Stimulated activated CD8-positive, alpha-beta memory T cell treated with anti-CD3 and anti-CD28 coated beads, Interleukin-15, amount 100 ng/mL, for 48 hours (primary cell): Measurements from ENCODE around the gene UBR3.
"Not testable (repeated sequence)": the region's sequence is repeated elsewhere in the genome, so short reads cannot be mapped to it uniquely, and the experiment has no call there.

Experiments
- DNase-seq, 2 donors: peaks; one replicate each; pipeline ENCODE4 v3.0.0-alpha.2; 2020; ENCODE audit warnings: low read depth in 2 of 2

The UBR3 gene

DNA sequence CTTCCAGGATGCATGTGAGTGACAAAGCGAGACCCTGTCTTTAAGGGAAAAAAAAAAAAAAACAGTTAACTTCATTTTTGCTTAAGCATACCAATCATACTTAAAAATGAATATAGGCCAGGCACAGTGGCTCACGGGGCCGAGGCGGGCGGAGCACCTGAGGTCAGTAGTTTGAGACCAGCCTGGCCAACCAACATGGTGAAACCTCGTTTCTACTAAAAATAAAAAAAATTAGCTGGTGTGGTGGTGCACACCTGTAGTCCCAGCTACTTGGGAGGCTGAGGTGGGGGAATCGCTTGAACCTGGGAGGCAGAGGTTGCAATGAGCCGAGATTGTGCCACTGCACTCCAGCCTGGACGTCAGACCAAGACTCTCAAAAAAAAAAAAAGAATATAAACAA lies 44.1 kb downstream of the UBR3 start:
- not testable (repeated sequence) for DNase-seq

DNA sequence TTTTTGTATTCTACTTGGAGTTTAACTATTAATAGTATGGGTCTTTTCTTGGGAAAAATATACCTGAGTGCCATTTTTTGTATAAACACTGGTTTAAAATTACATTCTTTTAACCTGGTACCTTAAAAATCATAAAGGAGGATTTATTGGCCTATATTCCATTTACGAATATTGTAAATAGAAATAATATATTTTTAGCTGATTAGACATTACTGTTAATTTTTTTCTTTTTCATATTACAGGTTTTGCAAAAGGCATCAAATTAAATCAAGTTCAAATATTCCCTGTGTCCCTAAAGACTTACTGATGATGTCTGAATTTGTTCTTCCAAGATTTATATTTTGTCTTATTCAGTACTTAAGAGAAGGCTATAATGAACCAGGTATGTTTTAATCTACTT lies 44.7 kb downstream of the UBR3 start:
- DNase-seq = no peak

DNA sequence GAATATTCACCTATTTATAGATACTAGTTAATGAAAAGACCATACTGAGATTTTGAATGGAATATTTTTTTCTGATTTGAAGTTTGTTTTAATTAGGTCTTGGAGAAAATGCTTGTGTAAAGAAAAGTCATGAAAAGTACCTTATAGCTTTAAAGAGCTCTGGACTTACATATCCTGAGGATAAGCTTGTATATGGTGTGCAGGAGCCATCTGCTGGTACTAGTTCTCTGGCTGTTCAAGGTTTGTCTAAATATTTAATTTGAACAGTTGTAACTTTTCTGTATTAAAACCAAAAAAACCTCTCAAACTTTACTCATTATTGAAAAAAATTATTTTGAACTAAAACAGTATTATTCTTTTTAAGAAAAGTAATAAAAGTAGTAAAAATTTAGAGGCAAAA lies 50.1 kb downstream of the UBR3 start:
- DNase-seq = no peak

DNA sequence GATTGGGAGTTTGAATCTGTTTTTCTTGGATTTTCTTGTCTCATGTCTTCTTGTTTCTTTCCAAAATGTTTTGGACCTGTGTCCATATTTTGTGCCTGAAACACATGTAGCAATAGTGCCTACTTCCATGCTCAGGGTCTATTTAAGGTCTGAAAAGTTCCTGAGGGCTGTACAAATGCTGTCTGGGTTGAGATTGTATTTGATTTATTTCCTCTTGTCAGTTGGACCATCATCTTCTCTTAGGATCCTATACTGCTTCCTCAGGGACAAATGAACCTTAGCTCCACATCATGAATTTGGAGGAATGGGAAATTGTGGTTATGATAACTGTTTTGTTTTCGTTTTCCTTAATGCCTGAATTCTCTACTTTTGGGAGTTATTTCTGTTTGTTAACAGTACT lies 59.9 kb downstream of the UBR3 start:
- no peak for DNase-seq

DNA sequence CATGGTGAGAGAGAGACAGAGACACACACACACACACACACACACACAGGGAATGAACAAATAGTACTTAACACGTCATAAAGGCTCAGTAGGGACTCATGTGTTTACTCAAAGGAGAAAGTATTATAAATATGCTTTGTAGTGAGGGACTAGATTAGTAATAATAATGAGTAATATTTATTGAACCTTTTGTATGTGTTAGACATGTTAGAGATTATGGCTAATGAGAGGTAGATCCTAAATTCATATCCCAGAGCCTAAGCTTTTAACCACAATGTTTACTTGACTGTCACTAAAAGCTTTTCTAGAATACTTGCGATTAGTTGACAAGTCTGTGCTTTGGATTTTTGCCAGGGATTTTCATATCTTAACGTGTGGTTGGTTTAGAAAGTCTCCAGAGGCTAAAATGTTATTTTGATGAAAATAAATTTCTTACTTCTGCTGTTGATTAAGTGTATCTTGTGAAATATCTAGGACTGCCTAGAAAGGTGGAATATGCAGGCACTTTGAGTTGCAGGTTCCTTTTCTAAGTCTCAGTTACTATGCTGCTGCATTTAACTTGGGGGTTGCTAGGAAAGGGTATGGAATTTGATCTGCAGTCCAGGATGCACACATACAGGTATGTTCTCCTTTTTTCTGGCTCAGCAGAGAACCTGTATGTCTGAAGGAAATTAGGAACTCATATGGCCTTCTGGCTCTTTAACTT lies 64.5 kb downstream of the UBR3 start:
- no peak for DNase-seq

DNA sequence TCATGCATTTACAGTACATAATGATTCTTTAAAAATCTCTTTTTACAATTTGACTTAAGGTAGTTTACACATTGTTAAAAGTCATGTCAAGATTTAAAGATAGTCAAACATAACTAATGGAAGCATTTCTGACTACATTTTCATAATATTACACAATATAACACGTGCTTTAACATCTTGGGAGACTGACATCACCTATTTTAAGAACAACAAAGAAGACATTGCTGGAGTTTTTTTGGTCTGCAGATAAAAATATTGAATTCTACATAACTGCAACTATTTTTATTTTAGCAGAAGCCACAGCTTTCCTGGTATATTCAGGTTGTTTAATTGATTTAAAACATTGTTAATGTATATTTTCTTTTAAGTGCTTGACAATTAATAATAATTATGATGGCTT lies 65.7 kb downstream of the UBR3 start:
- DNase-seq = no peak

DNA sequence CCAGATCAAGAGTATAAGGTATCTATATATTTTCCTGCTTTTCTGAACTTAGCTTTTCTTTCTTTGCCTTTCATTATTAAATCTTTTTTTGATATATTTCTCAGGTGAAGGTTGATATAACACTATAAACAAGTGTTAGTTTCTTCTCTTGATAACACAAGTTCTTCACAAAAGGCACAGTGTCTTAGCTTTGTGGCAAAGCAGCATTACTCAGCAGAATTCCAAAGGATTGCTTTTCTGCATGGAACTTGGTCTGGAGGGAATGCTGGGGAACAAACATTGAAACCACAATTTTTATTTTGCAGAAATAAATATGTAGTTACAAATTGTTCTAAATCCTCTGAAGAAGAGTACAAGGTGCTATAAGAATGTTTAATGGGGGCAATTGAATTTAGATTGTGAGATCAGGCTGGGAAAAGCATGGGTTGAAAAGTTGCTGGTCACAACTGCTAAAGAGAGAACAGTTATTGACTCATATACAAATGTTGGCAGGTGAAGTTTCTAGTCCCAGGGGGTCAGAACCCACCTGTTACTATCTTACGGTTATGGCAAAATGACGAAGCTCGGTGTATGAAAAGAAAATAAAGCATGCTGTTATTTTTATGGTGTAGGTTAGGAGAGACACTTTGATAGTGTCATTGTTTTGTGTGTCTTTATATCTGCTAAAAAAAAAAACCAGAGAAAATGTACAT lies 68.2 kb downstream of the UBR3 start:
- no peak for DNase-seq

DNA sequence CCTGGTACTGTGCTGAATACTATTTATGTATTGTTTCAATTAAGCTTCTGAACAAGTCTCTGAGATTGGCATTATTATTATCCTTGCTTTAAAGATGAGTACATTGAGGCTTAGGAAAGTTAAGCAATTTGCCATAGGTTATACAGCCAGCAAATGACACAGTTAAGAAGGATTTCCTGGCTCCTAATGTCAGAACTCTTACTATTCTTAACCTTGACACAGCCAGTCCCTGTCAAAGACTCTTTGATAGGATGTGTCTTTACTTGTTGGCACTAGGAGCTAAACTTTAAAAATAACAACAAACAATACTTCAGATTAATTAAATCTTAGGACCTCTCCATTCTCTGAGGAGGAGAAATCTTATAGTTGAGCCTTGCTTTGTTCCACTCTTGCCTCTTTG lies 70.6 kb downstream of the UBR3 start:
- no peak for DNase-seq

DNA sequence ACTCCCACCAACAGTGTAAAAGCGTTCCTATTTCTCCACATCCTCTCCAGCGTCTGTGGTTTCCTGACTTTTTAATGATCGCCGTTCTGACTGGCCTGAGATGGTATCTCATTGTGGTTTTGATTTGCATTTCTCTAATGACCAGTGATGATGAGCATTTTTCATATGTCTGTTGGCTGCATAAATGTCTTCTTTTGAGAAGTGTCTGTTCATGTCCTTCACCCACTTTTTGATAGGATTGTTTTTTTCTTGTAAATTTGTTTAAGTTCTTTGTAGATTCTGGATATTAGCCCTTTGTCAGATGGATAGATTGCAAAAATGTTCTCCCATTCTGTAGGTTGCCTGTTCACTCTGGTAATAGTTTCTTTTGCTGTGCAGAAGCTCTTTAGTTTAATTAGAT lies 72.8 kb downstream of the UBR3 start:
- DNase-seq = not testable (repeated sequence)

DNA sequence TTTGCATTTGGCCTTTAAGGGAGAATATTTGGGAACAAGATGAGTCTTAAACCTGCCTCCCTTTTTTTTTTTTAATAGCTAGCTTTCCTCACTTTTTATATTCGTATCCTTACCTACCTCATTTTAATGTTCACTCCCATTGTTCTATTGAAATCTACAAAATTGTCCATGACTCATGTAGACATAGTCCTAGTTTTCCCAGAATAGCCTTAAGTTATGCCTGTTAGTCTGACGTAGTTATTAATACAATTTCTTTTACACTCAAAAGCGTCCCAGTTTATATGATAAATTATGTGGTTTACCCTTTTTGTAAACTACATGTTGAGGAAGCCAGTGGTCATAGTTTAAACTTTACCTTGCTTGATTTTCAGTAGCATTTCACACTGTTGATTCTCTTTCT lies 73.4 kb downstream of the UBR3 start:
- no peak for DNase-seq

DNA sequence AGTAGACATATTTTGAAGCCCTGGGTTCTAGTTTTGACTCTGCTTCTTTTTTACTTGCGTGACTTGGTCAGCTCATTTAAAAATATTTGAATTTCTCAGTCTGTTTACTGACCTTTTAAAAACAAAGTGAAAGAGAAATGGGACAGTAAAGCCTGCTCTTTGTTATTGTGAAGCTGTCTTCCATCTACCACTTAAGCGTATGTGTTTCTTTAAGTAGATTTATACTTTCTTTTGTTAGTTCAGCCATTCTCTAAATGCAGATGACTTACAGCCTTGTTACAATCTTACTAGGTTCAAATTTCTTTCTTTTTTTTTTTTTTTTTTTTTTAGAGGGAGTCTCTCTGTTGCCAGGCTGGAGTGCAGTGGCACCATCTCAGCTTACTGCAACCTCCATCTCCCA lies 79.5 kb downstream of the UBR3 start:
- DNase-seq = no peak

DNA sequence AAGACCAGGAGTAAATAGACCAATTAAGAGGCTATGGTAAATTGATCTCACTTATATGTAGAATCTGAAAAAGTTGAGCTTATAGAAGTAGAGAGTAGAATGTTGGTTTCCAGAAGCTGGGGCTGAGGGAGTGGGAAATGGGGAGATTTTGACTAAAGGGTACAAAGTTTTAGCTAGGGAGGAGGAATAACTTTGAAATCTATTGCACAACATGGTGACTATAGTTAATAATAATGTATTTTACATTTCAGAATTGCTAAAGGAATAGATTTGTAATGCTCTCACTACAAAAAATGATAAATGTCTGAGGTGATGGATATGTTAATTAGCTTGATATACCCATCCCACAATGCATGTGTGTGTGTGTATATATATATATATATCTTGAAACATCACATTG lies 82.1 kb downstream of the UBR3 start:
- no peak for DNase-seq

DNA sequence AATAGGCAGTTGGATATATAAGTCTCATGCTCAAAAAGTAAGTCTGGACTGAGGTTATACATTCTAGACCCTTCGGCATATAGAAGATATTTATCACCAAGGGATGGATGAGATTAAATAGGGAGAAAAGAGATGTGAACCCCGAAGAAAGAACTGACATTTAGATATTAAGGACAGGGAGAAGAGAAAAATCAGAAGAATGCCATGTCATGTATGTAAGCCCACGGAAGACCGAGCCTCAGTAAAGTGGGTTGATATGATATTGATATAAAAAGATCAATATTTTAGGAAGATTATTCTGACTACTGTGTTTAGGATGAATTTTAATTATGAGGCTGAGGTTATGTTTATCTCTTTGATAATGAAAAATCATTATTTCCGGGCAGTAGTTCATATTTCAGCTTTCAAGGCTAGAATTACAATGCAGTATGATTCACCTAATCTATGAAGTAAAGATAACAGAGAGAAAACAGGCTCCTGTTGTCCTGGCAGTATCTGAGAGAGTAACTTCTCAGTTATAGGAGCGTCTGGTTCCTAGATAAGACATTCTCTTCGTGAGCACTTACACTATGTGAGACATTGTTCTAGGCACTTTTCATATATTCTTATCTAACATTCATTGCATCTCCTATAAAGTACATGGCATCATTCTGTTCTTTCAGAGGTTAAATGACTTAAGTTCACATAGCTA lies 83.0 kb downstream of the UBR3 start:
- no peak for DNase-seq

DNA sequence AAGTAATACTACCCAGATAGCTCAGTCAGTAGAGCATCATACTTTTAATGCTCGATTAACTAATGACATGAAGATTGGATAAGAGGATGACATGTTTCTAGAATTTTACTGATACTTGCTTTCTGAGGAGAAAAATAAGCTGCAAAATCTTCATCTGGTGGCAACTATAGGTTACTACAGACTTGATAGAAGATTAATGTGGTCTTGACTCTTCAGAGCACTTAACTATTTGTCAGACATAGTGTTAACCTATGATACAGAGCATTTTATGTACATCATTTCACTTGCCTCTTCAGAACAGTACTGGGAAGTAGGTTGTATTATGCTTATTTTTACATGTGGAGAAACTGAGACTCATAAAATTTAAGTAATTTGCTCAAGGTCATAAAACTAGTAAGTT lies 83.9 kb downstream of the UBR3 start:
- DNase-seq = no peak

DNA sequence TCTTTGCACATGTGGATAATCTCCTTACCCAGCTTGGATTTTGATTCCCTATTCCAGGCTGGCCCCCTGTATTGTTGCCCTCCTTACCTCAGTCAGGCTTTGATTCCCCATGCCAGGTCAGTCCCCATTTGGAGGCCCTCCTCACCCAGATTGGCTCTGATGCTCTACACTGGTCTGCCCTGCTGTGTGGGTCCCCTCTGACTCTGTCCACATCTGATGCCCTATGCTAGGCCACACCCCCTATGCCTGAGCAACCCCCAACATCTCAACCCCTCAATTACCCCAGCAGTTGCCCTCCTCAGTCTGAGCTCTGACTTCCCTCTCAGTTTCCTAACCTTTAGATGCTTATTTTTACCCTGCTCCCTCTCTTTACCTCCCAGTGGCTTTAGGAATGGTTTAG lies 89.4 kb downstream of the UBR3 start:
- DNase-seq = no peak

DNA sequence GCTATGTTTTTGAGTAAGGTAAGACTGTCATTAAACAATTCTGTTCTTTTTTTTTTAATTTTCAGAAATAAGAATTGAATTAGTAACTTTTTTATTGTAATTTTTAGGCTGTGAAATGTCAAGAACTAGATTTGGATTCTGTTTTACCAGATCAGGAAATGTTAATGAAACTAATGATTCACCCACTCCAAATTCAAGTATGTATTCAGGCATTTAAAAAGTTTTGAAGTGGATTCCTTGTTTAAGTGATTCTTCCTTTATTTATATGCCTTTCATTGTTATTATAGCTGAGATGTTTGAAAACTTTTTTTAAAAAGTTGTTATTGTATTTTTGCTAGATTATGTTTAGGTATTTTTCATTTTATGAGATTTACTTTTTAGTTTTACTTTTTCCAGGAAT lies 96.7 kb downstream of the UBR3 start:
- no peak for DNase-seq

DNA sequence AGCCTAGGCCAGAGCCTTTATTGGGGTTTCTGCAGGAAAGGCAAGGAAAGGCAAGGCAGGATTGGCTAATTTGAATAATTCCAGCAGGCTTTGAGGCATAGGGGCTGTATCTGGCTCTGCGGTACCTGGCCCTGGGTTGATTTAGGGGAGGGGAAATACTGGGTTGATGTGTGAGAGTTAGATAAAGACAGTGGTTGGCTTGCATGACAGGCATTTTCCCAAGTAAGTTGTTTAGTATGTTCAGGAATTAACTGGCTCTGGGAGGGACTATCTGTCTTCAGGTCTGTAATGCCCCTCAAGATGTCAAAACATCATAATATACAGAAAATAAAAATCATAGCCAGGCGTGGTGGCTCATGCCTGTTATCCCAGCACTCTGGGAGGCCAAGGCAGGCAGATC lies 98.7 kb downstream of the UBR3 start:
- no peak for DNase-seq

DNA sequence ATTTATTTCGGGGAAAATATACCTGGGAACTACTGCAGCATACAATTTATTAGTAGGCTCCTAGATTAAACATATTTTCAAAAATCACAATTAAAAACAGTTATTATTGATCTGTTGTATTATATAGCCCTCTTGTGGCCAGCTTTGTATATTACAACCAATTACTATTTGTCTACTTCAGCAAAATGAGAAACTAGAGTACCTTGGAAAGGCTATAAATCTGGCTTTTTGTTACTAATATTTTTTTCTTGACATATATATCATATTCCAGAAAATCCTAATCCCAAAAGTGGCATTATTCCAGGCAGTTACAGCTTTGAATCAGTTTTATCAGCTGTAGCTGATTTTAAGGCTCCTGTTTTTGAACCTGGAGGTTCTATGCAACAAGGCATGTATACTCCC lies 101.2 kb downstream of the UBR3 start:
- DNase-seq = no peak

DNA sequence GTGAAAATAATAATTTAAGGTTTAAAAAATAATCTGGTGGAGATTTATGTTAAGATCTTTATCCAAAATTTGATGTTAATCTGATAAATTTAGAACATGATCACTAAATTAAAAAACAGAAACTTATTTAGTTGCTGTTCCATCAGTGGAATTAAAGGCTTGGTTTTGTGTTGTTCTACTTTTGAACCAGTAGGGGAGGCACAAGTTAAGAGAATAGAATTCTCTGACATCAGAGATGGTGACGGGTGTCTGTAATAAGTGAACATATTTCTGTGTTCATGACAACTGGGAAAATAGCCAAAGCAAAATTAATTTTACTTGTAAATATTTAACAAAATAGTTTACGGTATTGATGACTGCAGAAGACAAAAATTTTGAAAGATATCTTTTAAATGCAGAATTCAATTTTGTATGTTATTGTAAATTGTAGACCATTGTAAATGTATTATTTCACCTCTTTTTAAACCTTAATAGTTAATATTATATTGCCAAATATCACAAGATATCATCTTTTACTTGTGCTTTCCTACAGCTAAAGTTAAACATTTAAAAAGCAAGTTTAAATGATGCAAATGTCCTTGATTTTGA lies 106.0 kb downstream of the UBR3 start:
- no peak for DNase-seq

DNA sequence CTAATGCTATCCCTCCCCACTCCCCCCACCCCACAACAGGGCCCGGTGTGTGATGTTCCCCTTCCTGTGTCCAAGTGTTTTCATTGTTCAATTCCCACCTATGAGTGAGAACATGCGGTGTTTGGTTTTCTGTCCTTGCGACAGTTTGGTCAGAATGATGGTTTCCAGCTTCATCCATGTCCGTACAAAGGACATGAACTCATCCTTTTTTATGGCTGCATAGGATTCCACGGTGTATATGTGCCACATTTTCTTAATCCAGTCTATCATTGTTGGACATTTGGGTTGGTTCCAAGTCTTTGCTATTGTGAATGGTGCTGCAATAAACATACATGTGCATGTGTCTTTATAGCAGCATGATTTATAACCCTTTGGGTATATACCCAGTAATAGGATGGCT lies 109.4 kb downstream of the UBR3 start:
- not testable (repeated sequence) for DNase-seq

DNA sequence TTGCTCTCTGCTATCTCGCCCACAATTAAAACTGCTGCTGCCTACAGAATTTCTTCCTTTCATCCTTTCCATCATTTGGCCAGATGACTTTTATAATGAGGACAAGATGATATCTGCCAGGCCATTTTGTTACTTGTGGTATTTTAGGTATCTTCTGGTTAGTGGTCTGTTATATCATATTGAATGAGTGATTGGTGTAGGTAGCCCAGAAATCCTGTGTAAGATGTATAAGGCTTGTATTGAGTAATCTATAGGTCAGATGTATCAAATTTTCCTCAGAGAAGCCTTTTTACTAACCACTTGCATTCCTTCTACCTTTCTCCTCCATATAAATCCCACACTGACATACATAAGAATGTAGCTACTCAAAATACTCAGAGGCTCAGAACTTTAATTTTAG lies 118.3 kb downstream of the UBR3 start:
- DNase-seq = no peak

DNA sequence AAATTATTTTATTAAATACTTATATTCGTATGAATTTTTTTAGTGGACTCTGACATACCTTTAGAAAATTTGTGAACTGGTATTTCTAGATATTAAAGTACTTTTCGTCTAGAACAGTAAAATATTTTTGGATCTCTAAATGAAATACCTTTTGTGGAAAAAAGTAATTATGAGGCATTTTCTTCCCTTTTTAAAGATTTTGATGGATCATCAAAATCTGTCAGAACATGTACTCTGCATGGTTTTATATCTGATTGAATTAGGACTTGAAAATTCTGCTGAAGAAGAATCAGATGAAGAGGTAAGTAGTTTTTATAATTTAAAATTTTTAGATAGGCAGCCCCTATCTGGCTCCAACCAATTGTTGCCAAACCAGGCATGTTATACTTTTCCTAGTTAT lies 118.8 kb downstream of the UBR3 start:
- no peak for DNase-seq

DNA sequence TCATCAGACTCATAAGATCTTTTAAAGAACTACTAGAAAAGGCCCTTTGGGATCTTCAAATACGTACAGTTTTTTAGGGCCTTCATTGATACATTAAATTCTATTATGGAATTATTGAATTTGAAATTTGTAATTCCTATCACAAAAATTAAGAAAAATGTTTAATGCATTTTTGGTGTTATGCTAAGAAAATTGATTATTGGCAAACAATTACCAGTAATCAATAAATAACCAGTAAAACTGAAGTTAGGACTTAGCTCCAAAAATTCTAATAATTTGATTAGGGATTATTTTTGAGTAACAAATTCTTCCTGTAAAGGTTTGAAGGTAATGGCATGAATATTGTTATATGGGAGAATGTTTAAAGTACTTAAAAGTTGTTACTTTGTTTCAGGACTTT lies 119.3 kb downstream of the UBR3 start:
- DNase-seq = no peak
